K562 (cell line): ENCODE data around the gene AKT3. TPM values are rescaled to one million over a fixed set of nuclear protein-coding genes. Genes with fewer than 3 reads are reported as not detected.

Experiments
- ATAC-seq: fragments of 200-7000 bp; cut with Tn5 transposase; 3 replicates; pipeline ENCODE4 v1.9.1; 2020; ENCODE audit warnings: moderate library complexity
- BruUV-seq: library from RNA; stranded (reverse); fragments of 400-500 nt; replicated peaks from 2 replicates; lab custom pipeline; 2021; lab: Mats Ljungman, UMichigan
- CTCF ChIA-PET: fragments of 300-600 bp; formaldehyde crosslinking; extraction: SDS; loops from one replicate; lab custom pipeline; 2021; ENCODE audit warnings: low intra/inter-chr PET ratio; lab: Yijun Ruan, JAX
- POLR2A ChIA-PET: fragments of 300-600, 350-650 bp; sonication (Branson Sonifier 250); formaldehyde crosslinking; extraction: SDS; loops from one replicate; lab custom pipeline; 2021; ENCODE audit warnings: antibody characterized with exemption, inconsistent platforms; lab: Yijun Ruan, JAX
- DNase-seq, 4 experiments: peaks; one replicate each; pipeline versions ENCODE4 v3.0.0 to v3.0.0-alpha.2; 2011 to 2018; ENCODE audit warnings: low spot score in 3 of 4, mixed read lengths in 3 of 4; ENCODE audit errors: extremely low read depth in 1 of 4
- FAIRE-seq: peaks from 2 replicates; lab custom pipeline; 2011; peaks lifted over from hg19 to GRCh38; lab: Jason Lieb, UNC
- H2AFZ ChIP-seq: 2 replicates; pipeline ENCODE4 v1.6.0; 2011; ENCODE audit warnings: low read depth, low read length, control low read depth, inconsistent platforms
- H3K27ac ChIP-seq: fragments of 200-600 bp; 3 replicates; pipeline ENCODE4 v1.8.0; 2011; ENCODE audit warnings: low read depth, mild to moderate bottlenecking, control low read depth, inconsistent platforms, low read length, moderate library complexity, mixed read lengths; ENCODE audit errors: extremely low read depth
- H3K27me3 ChIP-seq, 2 experiments: fragments of 300-600 bp in 1 of 2; 2 replicates in 1 of 2; 3 replicates in 1 of 2; pipeline versions ENCODE4 v1.6.0 to v1.8.0; 2011; ENCODE audit warnings: inconsistent platforms in 2 of 2, low read length in 2 of 2, mild to moderate bottlenecking in 1 of 2, mixed read lengths in 1 of 2, moderate library complexity in 1 of 2; ENCODE audit not compliant: control insufficient read depth in 2 of 2, insufficient read depth in 2 of 2
- H3K36me3 ChIP-seq: fragments of 300-600 bp; 3 replicates; pipeline ENCODE4 v1.8.0; 2011; ENCODE audit warnings: mild to moderate bottlenecking, low read length, inconsistent platforms; ENCODE audit not compliant: control insufficient read depth, insufficient read depth
- H3K4me1 ChIP-seq, 2 experiments: fragments of 200-600 bp in 1 of 2; replicated peaks in 1 of 2; 2 replicates in 1 of 2; 3 replicates in 1 of 2; pipeline versions ENCODE4 v1.5.1 to v1.8.0; 2011; ENCODE audit warnings: inconsistent platforms in 2 of 2, low read length in 2 of 2, mild to moderate bottlenecking in 1 of 2, mixed read lengths in 1 of 2, moderate library complexity in 1 of 2; ENCODE audit not compliant: control insufficient read depth in 2 of 2, insufficient read depth in 2 of 2
- H3K4me2 ChIP-seq: 2 replicates; pipeline ENCODE4 v1.6.1; 2011; ENCODE audit warnings: low read length, control low read depth, inconsistent platforms, mixed read lengths; ENCODE audit not compliant: insufficient read depth
- H3K4me3 ChIP-seq: fragments of 200-600 bp; sonication (generic), shearing (Covaris generic); 2 replicates; pipeline ENCODE4 v1.5.1; 2016; ENCODE audit warnings: control low read depth, inconsistent platforms
- H3K79me2 ChIP-seq: fragments of 200-600 bp; 3 replicates; pipeline ENCODE4 v1.8.0; 2011; ENCODE audit warnings: low read length, inconsistent platforms; ENCODE audit not compliant: control insufficient read depth, insufficient read depth
- H3K9ac ChIP-seq, 2 experiments: 2 replicates each; pipeline versions ENCODE4 v1.6.0 to v1.6.1; 2011; ENCODE audit warnings: low read depth in 2 of 2, low read length in 2 of 2, control low read depth in 1 of 2, inconsistent platforms in 1 of 2, mild to moderate bottlenecking in 1 of 2, mixed read lengths in 1 of 2; ENCODE audit not compliant: insufficient read depth in 1 of 2
- H3K9me1 ChIP-seq: one replicate; pipeline ENCODE4 v1.6.0; 2011; ENCODE audit warnings: inconsistent platforms, mild to moderate bottlenecking, low read length, moderate library complexity; ENCODE audit not compliant: control insufficient read depth, insufficient read depth
- H3K9me3 ChIP-seq: replicated peaks from 2 replicates; pipeline ENCODE4 v1.5.1; 2011; ENCODE audit warnings: low read depth, low read length, inconsistent platforms; ENCODE audit not compliant: control insufficient read depth, insufficient read depth
- H4K20me1 ChIP-seq: replicated peaks from 2 replicates; pipeline ENCODE4 v1.6.1; 2011; ENCODE audit warnings: low read length, inconsistent platforms, mixed read lengths; ENCODE audit not compliant: control insufficient read depth, insufficient read depth
- BDP1 ChIP-seq: IDR thresholded peaks from 3 replicates; pipeline ENCODE4 v1.6.1; 2011; ENCODE audit not compliant: insufficient read length, insufficient read depth
- DMBX1 ChIP-seq: fragments of 250-450 bp; sonication (Bioruptor Pico); IDR thresholded peaks from 2 replicates; pipeline ENCODE4 v1.8.0; 2022; ENCODE audit warnings: inconsistent platforms, mild to moderate bottlenecking, moderate library complexity, borderline replicate concordance
- FUS ChIP-seq: fragments of 200-400 bp; formaldehyde crosslinking; optimal IDR thresholded peaks from 2 replicates; pipeline ENCODE3; 2017; ENCODE audit warnings: low read depth, low read length
- KHSRP ChIP-seq: fragments of 450-650 bp; IDR thresholded peaks from 2 replicates; pipeline ENCODE4 v1.6.1; 2017
- MLX ChIP-seq, 2 experiments: fragments of 450-650 bp in 1 of 2; sonication (generic) in 1 of 2; formaldehyde crosslinking; conservative IDR thresholded peaks; 2 replicates each; pipeline versions ENCODE4 v1.4.0 to v1.8.1; 2020 to 2022; ENCODE audit warnings: mild to moderate bottlenecking in 1 of 2, missing genetic modification reagents in 1 of 2
- SAP30 ChIP-seq: fragments of 200-600 bp; sonication (generic); IDR thresholded peaks from 2 replicates; pipeline ENCODE4 v1.6.1; 2012; ENCODE audit warnings: borderline replicate concordance, low read depth, mild to moderate bottlenecking, moderate library complexity, low read length, control low read depth, inconsistent platforms; ENCODE audit not compliant: insufficient read depth, poor library complexity, severe bottlenecking
- U2AF2 ChIP-seq: fragments of 200-400 bp; formaldehyde crosslinking; optimal IDR thresholded peaks from 2 replicates; pipeline ENCODE3; 2017; ENCODE audit warnings: low read depth, mild to moderate bottlenecking, low read length
- XRCC5 ChIP-seq: fragments of 200-400 bp; formaldehyde crosslinking; IDR thresholded peaks from 2 replicates; pipeline ENCODE4 v1.6.1; 2017; ENCODE audit warnings: low read depth, mild to moderate bottlenecking, low read length
- ZHX1 ChIP-seq: fragments of 150-350 bp; conservative IDR thresholded peaks from 2 replicates; pipeline ENCODE4 v1.6.1; 2014; ENCODE audit warnings: low read length
- ZNF512 ChIP-seq: IDR thresholded peaks from 2 replicates; pipeline ENCODE4 v1.6.1; 2016; ENCODE audit warnings: missing genetic modification characterization, missing compliant biosample characterization
- WGBS: fragments of 100-300 bp; shearing (Covaris generic); methylation state at CpG from one replicate; pipeline ENCODE4 v1.1.6; 2016; ENCODE audit warnings: low coverage, mixed read lengths; ENCODE audit not compliant: insufficient coverage; ENCODE audit errors: missing lambda C conversion rate; 5-methylcytosine and 5-hydroxymethylcytosine counted together
- in situ Hi-C: fragments of 300-500 bp; cut with MboI; formaldehyde crosslinking; loops from 4 replicates; pipeline ENCODE4 v1.15.0; 2018; ENCODE audit warnings: inconsistent platforms, mixed read lengths
- intact Hi-C: fragments of 100-400 bp; cut with micrococcal nuclease; formaldehyde crosslinking; loops from 2 replicates; pipeline ENCODE4 v1.14.2; 2022
- polyA plus RNA-seq, 8 experiments: library from polyadenylated mRNA; depleted of rRNA in 4 of 8; stranded (reverse) in 5 of 8; unstranded in 3 of 8; fragments of >200 nt; fragmentation: Nextera tagmentation in 2 of 8; fragmentation: Illumina TruSeq in 1 of 8; extraction: Ambion mirVana in 2 of 8; extraction: Trizol in 1 of 8; gene quantifications; 2 replicates each; pipeline versions ENCODE4 v1.2.1 to v1.2.3, GENCODE V29; 2011 to 2014; ENCODE audit warnings: inconsistent platforms in 1 of 8, missing spikeins in 1 of 8
- total RNA-seq, 7 experiments: library from RNA; depleted of rRNA in 6 of 7; stranded (reverse); fragments of >200 nt in 6 of 7; fragmentation: Illumina TruSeq in 2 of 7; extraction: Trizol in 2 of 7; gene quantifications; 2 replicates each; pipeline versions ENCODE4 v1.2.1 to v1.2.3, GENCODE V29; 2011 to 2021; ENCODE audit warnings: low replicate concordance in 1 of 7

Gene AKT3
- total and polyA plus RNA-seq, 9 of the 15 experiments (the other 6 are each of a cell fraction or from before 2014, with no cell fraction given), result 0.04 to 0.54 (median 0.18) TPM; not detected in 1

GRCh38 chr1:243562473-243562872 is 287.6 kb downstream of the AKT3 start (continued):
- TF ChIP-seq ZNF512 (tag) (no peak), SAP30 (no peak), FUS (no peak), BDP1 (no peak)

- Histone ChIP-seq H3K4me3 (no peak overlapping the region), H3K27ac (no peak overlapping the region), H3K9me1 (no peaks in the 10 kb centered on the region), H3K27me3 (no peaks in the 10 kb centered on the region), H4K20me1 (no peaks in the 10 kb centered on the region), H3K9me3 (no peaks in the 10 kb centered on the region), H3K4me1 (no peaks in the 10 kb centered on the region), H3K9ac (no peak overlapping the region), H2AFZ (no peak overlapping the region), H3K36me3 (no peaks in the 10 kb centered on the region), H3K4me2 (no peak overlapping the region), H3K79me2 (no peaks in the 10 kb centered on the region)
- TF ChIP-seq DMBX1 (CRISPR knock-in tag) (no peak), MLX (CRISPR knock-in tag; conservative IDR thresholded peaks at IDR 0.05) (no peak), U2AF2 (no peak), KHSRP (no peak), XRCC5 (no peak), ZHX1 (no peak)
- no TSS peak for BruUV-seq
- CTCF ChIA-PET, result no interaction called here
- POLR2A ChIA-PET, result interaction anchor here (0.8 kb wide), 1 partner anchor 687 kb away, joined by 3 read pairs; no protein-coding TSS in a partner anchor
- intact Hi-C loops (no loop called here), in situ Hi-C loops (no loop called here)
- ATAC-seq (no peak), DNase-seq (no peak), FAIRE-seq (no peak)
- WGBS, result 5% methylated on average over 2 of the region's 2 CpGs
Observed at GRCh38 chr1:243561588-243562319, 288.3 kb downstream of the AKT3 start.
